SK-N-SH (cell line): ENCODE measurements around the gene BOK. TPM values are rescaled to one million over a fixed set of nuclear protein-coding genes. Genes with fewer than 3 reads are reported as not detected.

Experiments used
- CTCF ChIA-PET: fragments of 300-600, 350-600 bp; formaldehyde crosslinking; extraction: SDS; loops from one replicate; lab custom pipeline; 2021; lab: Yijun Ruan, JAX
- POLR2A ChIA-PET: fragments of 350-600 bp; sonication (Branson Sonifier 250); formaldehyde crosslinking; extraction: SDS; loops from one replicate; lab custom pipeline; 2020; ENCODE audit warnings: antibody characterized with exemption, inconsistent platforms; lab: Yijun Ruan, JAX
- DNase-seq: peaks from one replicate; pipeline ENCODE4 v3.0.0; 2012
- H2AFZ ChIP-seq: fragments of 200-600 bp; sonication (generic); 2 replicates; pipeline ENCODE4 v1.8.1; 2016; ENCODE audit warnings: antibody characterized with exemption, mild to moderate bottlenecking, low read depth
- H3F3A ChIP-seq: fragments of 200-600 bp; sonication (generic); replicated peaks from 2 replicates; pipeline ENCODE3; 2016; ENCODE audit warnings: antibody characterized with exemption, mild to moderate bottlenecking; ENCODE audit not compliant: insufficient read depth
- H3K27ac ChIP-seq, 2 experiments: fragments of 200-500 bp in 1 of 2; fragments of 200-600 bp in 1 of 2; sonication (Bioruptor generic) in 1 of 2; sonication (generic), shearing (Covaris generic) in 1 of 2; 2 replicates each; pipeline versions ENCODE4 v1.5.1 to v1.6.1; 2014 to 2016; ENCODE audit warnings: low read depth in 2 of 2, inconsistent platforms in 1 of 2, low read length in 1 of 2, mild to moderate bottlenecking in 1 of 2, mixed read lengths in 1 of 2
- H3K27me3 ChIP-seq: fragments of 200-600 bp; sonication (generic), shearing (Covaris generic); 2 replicates; pipeline ENCODE4 v1.6.1; 2016; ENCODE audit warnings: mixed run types; ENCODE audit not compliant: insufficient read depth
- H3K36me3 ChIP-seq, 2 experiments: fragments of 200-500 bp in 1 of 2; fragments of 200-600 bp in 1 of 2; sonication (Bioruptor generic) in 1 of 2; sonication (generic) in 1 of 2; replicated peaks in 1 of 2; 2 replicates each; pipeline versions ENCODE3 to v1.5.1; 2014 to 2016; ENCODE audit warnings: low read length in 1 of 2, mild to moderate bottlenecking in 1 of 2; ENCODE audit not compliant: insufficient read depth in 2 of 2, control insufficient read depth in 1 of 2
- H3K4me1 ChIP-seq, 2 experiments: fragments of 200-500 bp in 1 of 2; fragments of 200-600 bp in 1 of 2; sonication (Bioruptor generic) in 1 of 2; sonication (generic), shearing (Covaris generic) in 1 of 2; 2 replicates each; pipeline versions ENCODE4 v1.5.1 to v1.6.1; 2014 to 2016; ENCODE audit warnings: low read depth in 1 of 2, low read length in 1 of 2, mixed run types in 1 of 2; ENCODE audit not compliant: insufficient read depth in 2 of 2, control insufficient read depth in 1 of 2
- H3K4me2 ChIP-seq: fragments of 200-600 bp; sonication (generic), shearing (Covaris generic); 2 replicates; pipeline ENCODE4 v1.6.1; 2017; ENCODE audit warnings: mixed run types
- H3K4me3 ChIP-seq, 2 experiments: fragments of 200-500 bp in 1 of 2; fragments of 200-600 bp in 1 of 2; sonication (Bioruptor generic) in 1 of 2; sonication (generic), shearing (Covaris generic) in 1 of 2; 2 replicates each; pipeline versions ENCODE4 v1.5.1 to v1.8.1; 2014 to 2016; ENCODE audit warnings: low read depth in 2 of 2, inconsistent platforms in 1 of 2, low read length in 1 of 2, mild to moderate bottlenecking in 1 of 2, mixed read lengths in 1 of 2, moderate library complexity in 1 of 2
- H3K79me2 ChIP-seq: fragments of 200-600 bp; sonication (generic); 2 replicates; pipeline ENCODE4 v1.8.1; 2017; ENCODE audit warnings: mild to moderate bottlenecking; ENCODE audit not compliant: insufficient read depth
- H3K9ac ChIP-seq: fragments of 200-600 bp; sonication (generic); 2 replicates; pipeline ENCODE4 v1.6.1; 2017; ENCODE audit warnings: mixed run types
- H3K9me2 ChIP-seq: fragments of 200-600 bp; sonication (generic); 2 replicates; pipeline ENCODE4 v1.6.1; 2017; ENCODE audit warnings: mixed run types
- H3K9me3 ChIP-seq: fragments of 200-600 bp; sonication (generic); 2 replicates; pipeline ENCODE4 v1.6.1; 2017; ENCODE audit warnings: mixed run types, mild to moderate bottlenecking, moderate library complexity
- H4K20me1 ChIP-seq: fragments of 200-600 bp; sonication (generic); 2 replicates; pipeline ENCODE4 v1.6.1; 2017; ENCODE audit warnings: mild to moderate bottlenecking, mixed run types; ENCODE audit not compliant: insufficient read depth
- CTCF ChIP-seq: fragments of 200-600 bp; sonication (generic); IDR thresholded peaks from 2 replicates; pipeline ENCODE4 v1.6.1; 2017; ENCODE audit warnings: antibody characterized with exemption, mild to moderate bottlenecking, moderate library complexity
- EZH2phosphoT487 ChIP-seq: fragments of 200-600 bp; sonication (generic); IDR thresholded peaks from 2 replicates; pipeline ENCODE4 v1.6.1; 2017; ENCODE audit warnings: low read depth, mixed run types, mild to moderate bottlenecking, antibody characterized with exemption, moderate library complexity, borderline replicate concordance
- FOXM1 ChIP-seq: IDR thresholded peaks from 2 replicates; pipeline ENCODE4 v1.4.0; 2012; ENCODE audit warnings: low read depth, mild to moderate bottlenecking
- MXI1 ChIP-seq: IDR thresholded peaks from 2 replicates; pipeline ENCODE4 v1.6.1; 2012; ENCODE audit warnings: mild to moderate bottlenecking, low read depth, low read length, improper control_type of control experiment
- NRF1 ChIP-seq: IDR thresholded peaks from 2 replicates; pipeline ENCODE4 v1.6.1; 2012; ENCODE audit warnings: low read depth, mild to moderate bottlenecking, low read length
- RAD21 ChIP-seq: IDR thresholded peaks from 2 replicates; pipeline ENCODE4 v1.6.1; 2012; ENCODE audit warnings: mild to moderate bottlenecking, low read length
- SIN3A ChIP-seq: IDR thresholded peaks from 2 replicates; pipeline ENCODE4 v1.6.1; 2012; ENCODE audit warnings: low read depth, mild to moderate bottlenecking, low read length, moderate library complexity, borderline replicate concordance
- SMC3 ChIP-seq: IDR thresholded peaks from 2 replicates; pipeline ENCODE4 v1.6.1; 2012; ENCODE audit warnings: low read depth, low read length, improper control_type of control experiment
- TAF1 ChIP-seq: IDR thresholded peaks from 2 replicates; pipeline ENCODE4 v1.6.1; 2012; ENCODE audit warnings: low read depth, mild to moderate bottlenecking, low read length, moderate library complexity, borderline replicate concordance
- USF1 ChIP-seq: IDR thresholded peaks from 2 replicates; pipeline ENCODE4 v1.4.0; 2012; ENCODE audit warnings: low read depth, borderline replicate concordance
- YY1 ChIP-seq: IDR thresholded peaks from 2 replicates; pipeline ENCODE4 v1.4.0; 2012; ENCODE audit warnings: low read depth, mild to moderate bottlenecking
- WGBS: methylation state at CpG from one replicate; pipeline ENCODE4 v1.1.6; 2017; ENCODE audit warnings: low lambda C conversion rate; 5-methylcytosine and 5-hydroxymethylcytosine counted together
- polyA plus RNA-seq, 3 experiments: library from polyadenylated mRNA; depleted of rRNA; stranded (reverse); fragments of >200 nt; gene quantifications; 2 replicates each; pipeline ENCODE4 v1.2.3, GENCODE V29; 2012
- TF ChIP-seq, protein P1 (sequence below): IDR thresholded peaks from 2 replicates; pipeline ENCODE4; 2012
- TF ChIP-seq, protein P2 (sequence below): IDR thresholded peaks from 2 replicates; pipeline ENCODE4 v1.4.0; 2012; ENCODE audit warnings: low read depth

The BOK gene
- polyA plus RNA-seq, 1 of the 3 experiments (the other 2 are of a cell fraction): 1.7 TPM

DNA sequence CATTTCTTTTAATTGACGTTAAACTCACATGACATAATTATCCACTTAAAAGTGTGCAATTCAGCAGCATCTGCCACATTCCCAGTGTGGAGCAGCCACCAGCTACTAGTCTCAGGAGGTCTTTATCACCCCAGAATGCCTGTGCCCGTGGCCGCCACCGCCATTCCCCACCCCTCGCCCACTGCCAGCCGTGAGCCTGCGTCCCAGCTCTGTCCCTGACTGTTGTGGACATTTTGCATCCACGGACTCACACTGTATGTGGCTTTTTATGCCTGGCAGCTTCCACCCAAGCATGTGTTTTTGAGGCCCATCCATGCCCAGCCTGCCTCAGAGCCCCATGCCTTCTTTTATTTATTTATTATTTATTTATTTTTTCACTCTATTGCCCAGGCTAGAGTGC is 9.2 kb downstream of the BOK start:
- no peaks in the 10 kb centered on the region for H3K9me2 ChIP-seq
- no peak overlapping the region for H3K9ac ChIP-seq
- H3K4me2 ChIP-seq: no peak overlapping the region
- WGBS: 89% methylated on average over 8 of the region's 8 CpGs
- no peak for TF ChIP-seq RAD21
- no peak for TF ChIP-seq FOXM1
- TF ChIP-seq EZH2phosphoT487: no peak
- no peak for TF ChIP-seq YY1
- TF ChIP-seq, protein P1, sequence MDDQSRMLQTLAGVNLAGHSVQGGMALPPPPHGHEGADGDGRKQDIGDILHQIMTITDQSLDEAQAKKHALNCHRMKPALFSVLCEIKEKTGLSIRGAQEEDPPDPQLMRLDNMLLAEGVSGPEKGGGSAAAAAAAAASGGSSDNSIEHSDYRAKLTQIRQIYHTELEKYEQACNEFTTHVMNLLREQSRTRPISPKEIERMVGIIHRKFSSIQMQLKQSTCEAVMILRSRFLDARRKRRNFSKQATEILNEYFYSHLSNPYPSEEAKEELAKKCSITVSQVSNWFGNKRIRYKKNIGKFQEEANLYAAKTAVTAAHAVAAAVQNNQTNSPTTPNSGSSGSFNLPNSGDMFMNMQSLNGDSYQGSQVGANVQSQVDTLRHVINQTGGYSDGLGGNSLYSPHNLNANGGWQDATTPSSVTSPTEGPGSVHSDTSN: no peak
- no peak for TF ChIP-seq CTCF
- no peak for TF ChIP-seq TAF1
- TF ChIP-seq NRF1: no peak
- TF ChIP-seq MXI1: no peak
- no peak for TF ChIP-seq SIN3A
- TF ChIP-seq, protein P2, sequence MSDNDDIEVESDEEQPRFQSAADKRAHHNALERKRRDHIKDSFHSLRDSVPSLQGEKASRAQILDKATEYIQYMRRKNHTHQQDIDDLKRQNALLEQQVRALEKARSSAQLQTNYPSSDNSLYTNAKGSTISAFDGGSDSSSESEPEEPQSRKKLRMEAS: no peak
- no peaks in the 10 kb centered on the region for H4K20me1 ChIP-seq
- H2AFZ ChIP-seq: no peak overlapping the region
- DNase-seq: no peak
- ChIA-PET POLR2A (no interaction called here), CTCF (no interaction called here)
- H3K79me2 ChIP-seq: no peaks in the 10 kb centered on the region
- H3K4me1 ChIP-seq: no peaks in the 10 kb centered on the region; a peak in 1 of 4 replicates
- H3K27me3 ChIP-seq: no peaks in the 10 kb centered on the region
- no peak overlapping the region for H3K27ac ChIP-seq
- H3F3A ChIP-seq: peaks cover 2% of the 10 kb centered on the region
- no peaks in the 10 kb centered on the region for H3K36me3 ChIP-seq
- H3K4me3 ChIP-seq: no peak overlapping the region
- H3K9me3 ChIP-seq: no peaks in the 10 kb centered on the region

DNA sequence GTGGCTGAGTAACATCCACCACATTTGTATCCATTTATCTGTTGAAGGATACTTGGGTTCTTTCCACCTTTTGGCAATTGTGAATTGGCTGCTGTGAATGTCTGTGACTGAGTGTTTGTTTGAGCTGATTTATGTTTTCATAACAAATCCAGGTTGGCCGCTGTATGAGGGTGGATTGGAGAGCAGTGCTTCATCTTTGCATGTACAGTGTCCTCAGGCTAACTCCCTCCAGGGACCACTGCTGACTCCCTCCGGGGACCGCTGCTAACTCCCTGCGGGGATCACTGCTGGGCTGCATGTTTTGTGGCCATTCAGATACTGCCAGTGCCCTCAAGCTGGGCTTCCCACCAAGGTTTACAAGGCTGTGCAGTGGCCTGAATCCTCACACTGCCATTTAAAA is 10.2 kb downstream of the BOK start:
- CTCF ChIA-PET: interaction anchor here (1.4 kb wide), 1 partner anchor 30 kb away, joined by 4 read pairs; no protein-coding TSS in a partner anchor
- Histone ChIP-seq H3K4me2 (no peak overlapping the region), H3K36me3 (no peaks in the 10 kb centered on the region), H3K79me2 (no peaks in the 10 kb centered on the region), H3K27me3 (no peaks in the 10 kb centered on the region), H4K20me1 (no peaks in the 10 kb centered on the region), H3K9me3 (no peaks in the 10 kb centered on the region), H2AFZ (no peak overlapping the region), H3K27ac (no peak overlapping the region), H3F3A (peaks cover 2% of the 10 kb centered on the region), H3K4me1 (no peaks in the 10 kb centered on the region), H3K9me2 (no peaks in the 10 kb centered on the region), H3K4me3 (no peak overlapping the region), H3K9ac (no peak overlapping the region)
- no peak for TF ChIP-seq SMC3
- no peak for TF ChIP-seq USF1
- POLR2A ChIA-PET: no interaction called here
- 100% methylated on average over 4 of the region's 4 CpGs for WGBS
- no peak for DNase-seq
